ENCODE results near the gene LAD1. TPM values are rescaled to one million over a fixed set of nuclear protein-coding genes. Genes with fewer than 3 reads are reported as not detected.

Gene LAD1
- polyA plus RNA-seq, 2 of the 4 experiments (the other 2 are of a cell fraction): 0.19 to 1.1 TPM

GRCh38 chr1:201357636-201358348 is 41.3 kb downstream of the LAD1 start:
- DNase-seq (ENCODE audit: low read depth in 1 of 2, low spot score in 1 of 2) (no peak), ATAC-seq (no peak), FAIRE-seq (no peak)
- Histone ChIP-seq H3K4me3 (no peak overlapping the region), H3K27ac (peak overlapping the region in 1 of 2 experiments; percentile 43; a peak in 1 of 6 replicates), H3K4me1 (peaks cover 3% of the 10 kb centered on the region; the same call in 1 of the 3 replicates), H3K4me2 (no peak overlapping the region), H3K9me3 (no peaks in the 10 kb centered on the region)
- 52% methylated on average over 6 of the region's 10 CpGs for WGBS (ENCODE audit: missing lambda C conversion rate)
- TF ChIP-seq HOXB5 (CRISPR knock-in tag; IDR thresholded peaks at IDR 0.05) (no peak), EHMT2 (IDR thresholded peaks at IDR 0.05; ENCODE audit: low read depth) (no peak), CBX8 (IDR thresholded peaks at IDR 0.05) (no peak), ZC3H11A (IDR thresholded peaks at IDR 0.05) (no peak), FOSB (CRISPR knock-in tag; IDR thresholded peaks at IDR 0.05) (no peak), ZFP36 (IDR thresholded peaks at IDR 0.05; ENCODE audit: borderline replicate concordance, partially characterized antibody) (no peak), SREBF2 (IDR thresholded peaks at IDR 0.05) (no peak), USF2 (IDR thresholded peaks at IDR 0.05) (no peak), ZNF302 (CRISPR knock-in tag; IDR thresholded peaks at IDR 0.05) (no peak), HOXB13 (CRISPR knock-in tag; IDR thresholded peaks at IDR 0.05; ENCODE audit: low read depth) (no peak), HDAC2 (IDR thresholded peaks at IDR 0.05) (no peak), PHF8 (IDR thresholded peaks at IDR 0.05; ENCODE audit: borderline replicate concordance, low read depth) (no peak), ESRRA (IDR thresholded peaks at IDR 0.05; ENCODE audit: borderline replicate concordance, low read length) (no peak), GATA3 (IDR thresholded peaks at IDR 0.05; ENCODE audit: borderline replicate concordance) (no peak)
- CTCF ChIA-PET: interaction anchor here (4.4 to 17.3 kb wide), 6 partner anchors 11 to 106 kb away, joined by 14 to 480 read pairs (median 114); partner anchors contain the start of gene TNNT2
- POLR2A ChIA-PET: no interaction called here

GRCh38 chr1:201357211-201357610 is 41.9 kb downstream of the LAD1 start:
- ATAC-seq: no peak
- CTCF ChIA-PET: interaction anchor here (1.1 to 17.3 kb wide), 3 partner anchors 10 to 106 kb away, joined by 3 to 480 read pairs (median 196); no protein-coding TSS in a partner anchor
- POLR2A ChIA-PET: no interaction called here
- WGBS (ENCODE audit: missing lambda C conversion rate): 82% methylated on average over 7 of the region's 8 CpGs
- Histone ChIP-seq H3K9me3 (no peaks in the 10 kb centered on the region), H3K4me1 (peaks cover 3% of the 10 kb centered on the region; the same call in 1 of the 3 replicates), H3K4me3 (no peak overlapping the region), H3K27ac (no peak overlapping the region), H3K4me2 (no peak overlapping the region)
- TF ChIP-seq RFX5 (IDR thresholded peaks at IDR 0.05) (no peak), POLR2A (IDR thresholded peaks at IDR 0.05; ENCODE audit: low read length) (no peak), BCL3 (IDR thresholded peaks at IDR 0.05) (no peak), MAZ (IDR thresholded peaks at IDR 0.05; ENCODE audit: borderline replicate concordance, low read depth, low read length) (no peak), GATA3 (IDR thresholded peaks at IDR 0.05; ENCODE audit: borderline replicate concordance) (no peak), CBX2 (IDR thresholded peaks at IDR 0.05; ENCODE audit: borderline replicate concordance, low read depth) (no peak)
- FAIRE-seq: no peak
- no peak for DNase-seq (ENCODE audit: low read depth in 1 of 2, low spot score in 1 of 2)

GRCh38 chr1:201356701-201357100 is 42.4 kb downstream of the LAD1 start:
- Histone ChIP-seq H3K9me3 (no peaks in the 10 kb centered on the region), H3K4me1 (peaks cover 3% of the 10 kb centered on the region; the same call in 1 of the 3 replicates), H3K27ac (no peak overlapping the region), H3K4me3 (no peak overlapping the region), H3K4me2 (no peak overlapping the region)
- ChIA-PET CTCF (interaction anchor here (1.1 to 17.3 kb wide), 3 partner anchors 10 to 105 kb away, joined by 3 to 480 read pairs (median 196); no protein-coding TSS in a partner anchor), POLR2A (no interaction called here)
- FAIRE-seq: no peak
- ATAC-seq: no peak
- DNase-seq (ENCODE audit: low read depth in 1 of 2, low spot score in 1 of 2): no peak
- TF ChIP-seq POLR2A (IDR thresholded peaks at IDR 0.05; ENCODE audit: low read length): no peak
- no peak for TF ChIP-seq RARB (CRISPR knock-in tag; IDR thresholded peaks at IDR 0.05)
- no peak for TF ChIP-seq ZNF302 (CRISPR knock-in tag; IDR thresholded peaks at IDR 0.05)
- no peak for TF ChIP-seq HEYL (CRISPR knock-in tag; IDR thresholded peaks at IDR 0.05)
- TF ChIP-seq MYC (IDR thresholded peaks at IDR 0.05; ENCODE audit: borderline replicate concordance, low read length): no peak
- no peak for TF ChIP-seq BHLHE40 (IDR thresholded peaks at IDR 0.05; ENCODE audit: low read depth, low read length)
- TF ChIP-seq MAX (IDR thresholded peaks at IDR 0.05): no peak
- no peak for TF ChIP-seq SMC3 (IDR thresholded peaks at IDR 0.05)
- TF ChIP-seq HOXB5 (CRISPR knock-in tag; IDR thresholded peaks at IDR 0.05): no peak
- TF ChIP-seq CHD4 (IDR thresholded peaks at IDR 0.05; ENCODE audit: borderline replicate concordance): no peak
- TF ChIP-seq ATOH8 (CRISPR knock-in tag; IDR thresholded peaks at IDR 0.05; ENCODE audit: low read depth): no peak
- no peak for TF ChIP-seq CTCF (IDR thresholded peaks at IDR 0.05)
- TF ChIP-seq ZFP36 (IDR thresholded peaks at IDR 0.05; ENCODE audit: borderline replicate concordance, partially characterized antibody): no peak
- TF ChIP-seq FOSL2 (IDR thresholded peaks at IDR 0.05): no peak
- TF ChIP-seq FOSL2 (CRISPR knock-in tag; IDR thresholded peaks at IDR 0.05): no peak
- no peak for TF ChIP-seq HOXA7 (CRISPR knock-in tag; IDR thresholded peaks at IDR 0.05)
- no peak for TF ChIP-seq CBX2 (IDR thresholded peaks at IDR 0.05; ENCODE audit: borderline replicate concordance, low read depth)
- 71% methylated on average over 11 of the region's 11 CpGs for WGBS (ENCODE audit: missing lambda C conversion rate)

Data from A549 (cell line).